Type B pancreatic cell (in vitro differentiated cells): ENCODE measurements around the gene CRYBG2. TPM values are rescaled to one million over a fixed set of nuclear protein-coding genes. Genes with fewer than 3 reads are reported as not detected.

Experiments used
- DNase-seq: peaks from one replicate; pipeline ENCODE4 v3.0.0; 2021; ENCODE audit warnings: mixed read lengths; ENCODE audit not compliant: unreplicated experiment; ENCODE audit errors: extremely low spot score
- H3K27ac Mint-ChIP-seq: 2 replicates; pipeline ENCODE4 v1.8.0; 2021; ENCODE audit warnings: mild to moderate bottlenecking, mixed read lengths
- H3K27me3 Mint-ChIP-seq: 2 replicates; pipeline ENCODE4 v1.8.0; 2021; ENCODE audit warnings: mixed read lengths
- H3K36me3 Mint-ChIP-seq: 2 replicates; pipeline ENCODE4 v1.8.0; 2021; ENCODE audit warnings: mixed read lengths
- H3K4me1 Mint-ChIP-seq: one replicate; pipeline ENCODE4 v1.8.0; 2021; ENCODE audit warnings: mixed read lengths; ENCODE audit not compliant: unreplicated experiment
- H3K4me3 Mint-ChIP-seq: 2 replicates; pipeline ENCODE4 v1.8.0; 2021; ENCODE audit warnings: mild to moderate bottlenecking, mixed read lengths
- H3K9me3 Mint-ChIP-seq: 2 replicates; pipeline ENCODE4 v1.8.0; 2021; ENCODE audit warnings: mixed read lengths
- CTCF ChIP-seq: fragments of 200-600 bp; sonication (generic); conservative IDR thresholded peaks from 2 replicates; pipeline ENCODE4 v1.5.0; 2021; ENCODE audit warnings: antibody characterized with exemption, mild to moderate bottlenecking
- total RNA-seq: library from RNA; stranded (reverse); gene quantifications from 2 replicates; pipeline ENCODE4 v1.2.1, GENCODE V29; 2021; ENCODE audit warnings: low replicate concordance

Gene CRYBG2
- total RNA-seq, 1 donor from 2014 or later, result 20.0 TPM

DNA sequence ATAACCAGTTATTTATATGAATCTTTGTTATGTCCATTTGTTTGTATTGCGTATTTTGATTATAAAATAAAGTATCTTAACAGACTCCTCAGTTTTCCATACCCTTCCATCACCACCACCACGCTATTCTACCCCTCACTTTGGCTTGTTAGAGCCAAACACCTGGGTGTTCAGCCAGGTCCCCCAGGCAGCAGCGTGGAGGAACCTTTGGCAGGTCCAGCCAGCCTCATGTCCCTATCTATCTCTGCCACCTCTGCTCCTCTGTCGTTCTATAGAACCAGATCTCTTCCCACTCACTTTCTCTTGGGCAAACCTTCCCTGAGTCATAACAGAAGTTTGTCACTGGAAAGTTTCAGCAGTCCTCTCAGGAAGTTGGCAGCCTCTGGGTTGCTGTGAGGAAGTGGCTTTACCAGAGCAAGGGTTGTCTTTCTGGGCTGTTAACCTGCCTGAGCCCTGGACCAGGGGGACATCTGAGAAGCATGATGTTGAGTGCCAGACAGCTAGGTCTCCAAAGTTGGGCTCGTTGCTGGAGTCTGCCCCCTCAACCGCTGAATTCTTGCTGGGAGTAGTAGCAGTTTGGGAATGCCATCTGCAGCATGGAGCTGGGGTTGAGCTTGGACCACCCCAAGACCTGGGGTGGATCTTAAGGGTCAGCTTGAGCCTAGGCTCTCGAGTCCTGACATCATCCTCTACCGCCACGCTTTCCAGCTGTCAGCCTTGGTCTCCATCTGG, 75.0 kb downstream of the CRYBG2 start:
- H3K27ac Mint-ChIP-seq, result peak overlapping the region; percentile 89
- no peaks in the 10 kb centered on the region for H3K27me3 Mint-ChIP-seq
- H3K4me1 Mint-ChIP-seq, result peaks cover 46% of the 10 kb centered on the region
- peak overlapping the region; percentile 95 for H3K4me3 Mint-ChIP-seq
- peaks cover 21% of the 10 kb centered on the region for H3K36me3 Mint-ChIP-seq
- no peaks in the 10 kb centered on the region for H3K9me3 Mint-ChIP-seq
- TF ChIP-seq CTCF, result no peak
- DNase-seq, result no peak

- no peak for TF ChIP-seq CTCF
- H3K27ac Mint-ChIP-seq, result peak overlapping the region; percentile 89
- H3K36me3 Mint-ChIP-seq, result peaks cover 21% of the 10 kb centered on the region
- peaks cover 46% of the 10 kb centered on the region for H3K4me1 Mint-ChIP-seq
- no peak for DNase-seq
- H3K9me3 Mint-ChIP-seq, result no peaks in the 10 kb centered on the region
- peak overlapping the region; percentile 37 for H3K4me3 Mint-ChIP-seq
- no peaks in the 10 kb centered on the region for H3K27me3 Mint-ChIP-seq
Measured at GRCh38 chr1:26278303-26278702, 75.6 kb downstream of the CRYBG2 start.

DNA sequence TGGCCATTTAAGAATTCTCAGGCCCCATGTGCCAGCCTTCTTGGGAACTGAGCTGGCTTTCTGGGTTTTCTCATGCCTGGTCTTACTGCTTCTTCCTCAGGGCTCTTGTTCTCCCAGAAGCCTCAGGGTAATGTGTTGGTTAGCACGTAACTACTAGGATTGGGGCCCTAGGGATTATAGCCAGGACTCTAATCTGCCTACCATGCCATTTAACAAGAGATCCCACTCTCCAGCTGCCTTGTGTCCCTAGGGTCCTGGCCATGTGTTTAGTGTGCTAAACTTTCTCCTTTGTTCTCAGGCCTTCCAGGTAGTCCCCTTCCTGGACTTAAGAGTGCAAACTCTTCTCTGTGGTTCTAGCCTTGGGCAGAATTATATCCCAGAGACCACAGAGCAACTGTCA, 76.2 kb downstream of the CRYBG2 start:
- DNase-seq, result no peak
- Mint-ChIP-seq H3K27ac (peak overlapping the region; percentile 89), H3K4me1 (peaks cover 46% of the 10 kb centered on the region), H3K27me3 (no peaks in the 10 kb centered on the region), H3K4me3 (no peak overlapping the region), H3K9me3 (no peaks in the 10 kb centered on the region), H3K36me3 (peaks cover 25% of the 10 kb centered on the region)
- TF ChIP-seq CTCF, result no peak

DNA sequence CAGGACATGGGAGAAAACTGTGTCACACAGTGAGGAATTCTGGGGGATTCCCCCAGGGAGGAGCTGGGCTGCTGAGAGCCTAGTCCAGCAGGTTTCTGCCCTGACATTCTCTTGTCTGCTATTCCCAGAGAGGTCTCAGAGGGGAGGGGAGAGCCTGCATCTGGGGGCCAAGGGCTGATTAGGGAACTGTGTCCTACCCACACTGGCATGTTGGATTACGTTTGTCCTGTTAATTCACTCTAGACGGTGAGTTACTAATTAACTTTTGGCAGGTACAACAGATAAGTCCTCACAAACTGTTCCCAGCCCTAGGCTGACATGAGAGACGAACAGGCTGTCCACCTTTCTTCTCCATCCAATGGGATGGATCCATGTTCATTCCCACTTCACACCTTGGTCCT, 76.7 kb downstream of the CRYBG2 start:
- peak overlapping the region; percentile 89 for H3K27ac Mint-ChIP-seq
- H3K36me3 Mint-ChIP-seq, result peaks cover 26% of the 10 kb centered on the region

DNA sequence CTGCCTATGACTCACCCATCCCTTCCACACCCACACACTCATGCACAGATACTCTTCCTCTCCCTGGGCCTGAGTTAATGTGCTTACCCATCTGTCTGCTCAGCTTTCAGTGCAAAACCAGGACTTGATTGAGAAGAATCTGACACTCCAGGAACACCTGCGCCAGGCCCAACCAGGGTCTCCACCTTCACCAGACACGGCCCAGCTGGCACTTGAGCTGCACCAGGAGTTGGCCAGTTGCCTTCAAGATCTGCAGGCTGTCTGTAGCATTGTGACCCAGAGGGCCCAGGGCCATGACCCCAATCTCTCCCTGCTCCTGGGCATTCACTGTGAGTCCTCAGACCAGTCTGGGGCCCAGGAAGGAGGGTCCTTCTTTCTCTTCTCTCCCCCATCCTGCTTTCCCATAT, 77.5 kb downstream of the CRYBG2 start:
- no peak for TF ChIP-seq CTCF
- Mint-ChIP-seq H3K9me3 (no peaks in the 10 kb centered on the region), H3K4me1 (peaks cover 41% of the 10 kb centered on the region), H3K27ac (peak overlapping the region; percentile 89), H3K4me3 (no peak overlapping the region), H3K27me3 (no peaks in the 10 kb centered on the region), H3K36me3 (peaks cover 28% of the 10 kb centered on the region)
- no peak for DNase-seq

More for the DNA sequence above, 76.7 kb downstream of the CRYBG2 start:
- no peak for TF ChIP-seq CTCF
- no peak for DNase-seq
- Mint-ChIP-seq H3K4me1 (peaks cover 46% of the 10 kb centered on the region), H3K4me3 (peak overlapping the region; percentile 20), H3K9me3 (no peaks in the 10 kb centered on the region), H3K27me3 (no peaks in the 10 kb centered on the region)
